Measurements from ENCODE around the gene ZNF107. TPM values are rescaled to one million over a fixed set of nuclear protein-coding genes. Genes with fewer than 3 reads are reported as not detected.

ZNF107 gene
- total and polyA plus RNA-seq, 5 donors from 2014 or later = 6.0 to 13.0 (median 7.5) TPM

- ATAC-seq (ENCODE audit: low read depth in 2 of 2) = no peak
Observed at GRCh38 chr7:64666663-64667050, 724 bp downstream of the ZNF107 start.

DNA sequence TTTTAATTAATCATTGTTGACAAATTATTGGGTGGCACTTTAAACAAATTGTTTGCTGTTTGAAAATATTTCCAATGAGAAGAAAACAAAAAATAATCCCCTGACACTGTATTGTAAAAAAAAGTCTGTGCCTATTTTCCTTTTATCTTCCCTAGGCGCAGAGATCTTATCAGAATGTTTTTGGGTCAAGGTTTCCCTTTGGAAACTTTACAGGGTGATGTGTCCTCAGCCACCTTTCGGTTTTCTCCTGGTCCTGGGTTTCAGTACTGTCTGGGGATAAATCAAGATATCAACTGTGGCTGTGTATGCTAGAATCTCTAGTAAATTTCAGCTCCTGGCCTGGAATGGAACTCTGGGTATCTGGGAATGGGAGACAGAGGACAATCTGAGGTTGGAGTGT lies 1.4 kb downstream of the ZNF107 start:
- Mint-ChIP-seq H3K27me3 (no peaks in the 10 kb centered on the region), H3K4me1 (peaks cover 22 to 76% (median 45%) of the 10 kb centered on the region in 4 donors), H3K36me3 (peaks cover 29% of the 10 kb centered on the region), H3K9me3 (peaks cover 0 to 13% (median 7%) of the 10 kb centered on the region in 7 donors), H3K27ac (peak overlapping the region; percentile 98), H3K4me3 (peak overlapping the region; percentile 97 to 99 (median 98))
- DNase-seq (no peak), ATAC-seq (ENCODE audit: low read depth in 2 of 2) (no peak)
- H3K4me1 ChIP-seq (ENCODE audit: control insufficient read depth, insufficient read depth, low read length, poor library complexity, severe bottlenecking) = peaks cover 23% of the 10 kb centered on the region
- H3K27me3 ChIP-seq (ENCODE audit: control insufficient read depth, insufficient read depth, low read length) = no peaks in the 10 kb centered on the region
- peaks cover 8 to 14% of the 10 kb centered on the region in 2 experiments for H3K9me3 ChIP-seq (ENCODE audit: control insufficient read depth in 2 of 2, low read length in 2 of 2)
- peaks cover 33% of the 10 kb centered on the region for H3K36me3 ChIP-seq (ENCODE audit: control insufficient read depth, insufficient read depth, low read length)
- H3K27ac ChIP-seq (ENCODE audit: insufficient read depth, low read length, poor library complexity, severe bottlenecking) = peak overlapping the region; percentile 87
- peak overlapping the region; percentile 94 for H3K4me3 ChIP-seq (ENCODE audit: low read depth, low read length)

More at GRCh38 chr7:64666663-64667050, 724 bp downstream of the ZNF107 start:
- Mint-ChIP-seq H3K36me3 (peaks cover 27% of the 10 kb centered on the region), H3K4me1 (peaks cover 22 to 74% (median 46%) of the 10 kb centered on the region in 4 donors), H3K4me3 (peak overlapping the region; percentile 97 to 99 (median 98)), H3K27me3 (no peaks in the 10 kb centered on the region), H3K9me3 (peaks cover 0 to 14% (median 7%) of the 10 kb centered on the region in 7 donors), H3K27ac (peak overlapping the region; percentile 98)
- H3K27me3 ChIP-seq (ENCODE audit: control insufficient read depth, insufficient read depth, low read length) = no peaks in the 10 kb centered on the region
- H3K4me3 ChIP-seq (ENCODE audit: low read depth, low read length) = peak overlapping the region; percentile 94
- no peak for DNase-seq
- peaks cover 23% of the 10 kb centered on the region for H3K4me1 ChIP-seq (ENCODE audit: control insufficient read depth, insufficient read depth, low read length, poor library complexity, severe bottlenecking)
- H3K27ac ChIP-seq (ENCODE audit: insufficient read depth, low read length, poor library complexity, severe bottlenecking) = peak overlapping the region; percentile 87
- H3K36me3 ChIP-seq (ENCODE audit: control insufficient read depth, insufficient read depth, low read length) = peaks cover 28% of the 10 kb centered on the region
- H3K9me3 ChIP-seq (ENCODE audit: control insufficient read depth in 2 of 2, low read length in 2 of 2) = peaks cover 6 to 13% of the 10 kb centered on the region in 2 experiments

- Mint-ChIP-seq H3K9me3 (peaks cover 5 to 30% (median 9%) of the 10 kb centered on the region in 7 donors), H3K27ac (no peak overlapping the region), H3K4me3 (peak overlapping the region in 2 of 4 donors; percentile 4 to 8), H3K27me3 (peaks cover 5% of the 10 kb centered on the region), H3K4me1 (peaks cover 43 to 84% (median 60%) of the 10 kb centered on the region in 4 donors), H3K36me3 (peaks cover 53% of the 10 kb centered on the region)
- Histone ChIP-seq H3K9me3 (ENCODE audit: control insufficient read depth in 2 of 2, low read length in 2 of 2) (peaks cover 32 to 51% of the 10 kb centered on the region in 2 experiments), H3K27me3 (ENCODE audit: control insufficient read depth, insufficient read depth, low read length) (no peaks in the 10 kb centered on the region), H3K4me3 (ENCODE audit: low read depth, low read length) (no peak overlapping the region), H3K27ac (ENCODE audit: insufficient read depth, low read length, poor library complexity, severe bottlenecking) (no peak overlapping the region), H3K4me1 (ENCODE audit: control insufficient read depth, insufficient read depth, low read length, poor library complexity, severe bottlenecking) (peaks cover 6% of the 10 kb centered on the region), H3K36me3 (ENCODE audit: control insufficient read depth, insufficient read depth, low read length) (peaks cover 39% of the 10 kb centered on the region)
- no peak for ATAC-seq (ENCODE audit: low read depth in 2 of 2)
- no peak for DNase-seq
Observed at GRCh38 chr7:64672414-64672813, 6.5 kb downstream of the ZNF107 start.

GRCh38 chr7:64685091-64685490 lies 19.2 kb downstream of the ZNF107 start:
- H3K9me3 Mint-ChIP-seq = peaks cover 5 to 34% (median 20%) of the 10 kb centered on the region in 7 donors
- Histone ChIP-seq H3K27me3 (ENCODE audit: control insufficient read depth, insufficient read depth, low read length) (no peaks in the 10 kb centered on the region), H3K36me3 (ENCODE audit: control insufficient read depth, insufficient read depth, low read length) (peaks cover 87% of the 10 kb centered on the region), H3K4me1 (ENCODE audit: control insufficient read depth, insufficient read depth, low read length, poor library complexity, severe bottlenecking) (no peaks in the 10 kb centered on the region), H3K4me3 (ENCODE audit: low read depth, low read length) (no peak overlapping the region), H3K9me3 (ENCODE audit: control insufficient read depth in 2 of 2, low read length in 2 of 2) (peaks cover 60 to 92% of the 10 kb centered on the region in 2 experiments), H3K27ac (ENCODE audit: insufficient read depth, low read length, poor library complexity, severe bottlenecking) (no peak overlapping the region)
- DNase-seq (no peak), ATAC-seq (ENCODE audit: low read depth in 2 of 2) (no peak)
- H3K27ac Mint-ChIP-seq = peak overlapping the region in 1 of 3 donors; percentile 74
- peaks cover 10 to 51% (median 33%) of the 10 kb centered on the region in 4 donors for H3K4me1 Mint-ChIP-seq
- no peaks in the 10 kb centered on the region for H3K27me3 Mint-ChIP-seq
- H3K4me3 Mint-ChIP-seq = peak overlapping the region in 1 of 4 donors; percentile 33
- H3K36me3 Mint-ChIP-seq = peaks cover 15% of the 10 kb centered on the region

DNA sequence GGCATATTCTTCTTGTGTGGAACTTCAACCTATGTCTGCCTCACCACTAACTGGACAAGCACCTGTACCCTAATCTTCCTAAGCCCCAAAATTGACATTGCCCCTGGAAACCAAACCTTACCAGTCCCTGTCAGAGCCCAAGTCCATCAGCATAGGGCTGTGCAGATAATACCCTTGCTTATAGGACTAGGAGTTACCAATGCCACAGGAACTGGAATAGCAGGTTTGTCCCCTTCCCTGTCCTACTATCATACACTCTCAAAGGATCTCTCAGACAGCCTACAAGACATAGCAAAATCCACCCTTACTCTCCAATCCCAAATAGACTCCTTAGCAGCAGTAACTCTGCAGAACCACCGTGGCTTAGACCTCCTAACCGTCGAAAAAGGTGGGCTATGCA lies 19.8 kb downstream of the ZNF107 start:
- H3K36me3 Mint-ChIP-seq = peaks cover 15% of the 10 kb centered on the region
- no peak overlapping the region for H3K4me3 ChIP-seq (ENCODE audit: low read depth, low read length)
- no peak for ATAC-seq (ENCODE audit: low read depth in 2 of 2)
- H3K27ac ChIP-seq (ENCODE audit: insufficient read depth, low read length, poor library complexity, severe bottlenecking) = no peak overlapping the region
- H3K9me3 Mint-ChIP-seq = peaks cover 5 to 34% (median 20%) of the 10 kb centered on the region in 7 donors
- H3K4me1 ChIP-seq (ENCODE audit: control insufficient read depth, insufficient read depth, low read length, poor library complexity, severe bottlenecking) = no peaks in the 10 kb centered on the region
- H3K27ac Mint-ChIP-seq = peak overlapping the region in 2 of 3 donors; percentile 61 to 70
- H3K4me3 Mint-ChIP-seq = peak overlapping the region in 1 of 4 donors; percentile 25
- H3K9me3 ChIP-seq (ENCODE audit: control insufficient read depth in 2 of 2, low read length in 2 of 2) = peaks cover 60 to 92% of the 10 kb centered on the region in 2 experiments
- no peaks in the 10 kb centered on the region for H3K27me3 Mint-ChIP-seq
- no peaks in the 10 kb centered on the region for H3K27me3 ChIP-seq (ENCODE audit: control insufficient read depth, insufficient read depth, low read length)
- peaks cover 86% of the 10 kb centered on the region for H3K36me3 ChIP-seq (ENCODE audit: control insufficient read depth, insufficient read depth, low read length)
- DNase-seq = no peak
- peaks cover 10 to 51% (median 33%) of the 10 kb centered on the region in 4 donors for H3K4me1 Mint-ChIP-seq

- peaks cover 58 to 88% of the 10 kb centered on the region in 2 experiments for H3K9me3 ChIP-seq (ENCODE audit: control insufficient read depth in 2 of 2, low read length in 2 of 2)
- no peaks in the 10 kb centered on the region for H3K27me3 ChIP-seq (ENCODE audit: control insufficient read depth, insufficient read depth, low read length)
- ATAC-seq (ENCODE audit: low read depth in 2 of 2) = no peak
- peak overlapping the region; percentile 63 to 87 (median 87) for H3K27ac Mint-ChIP-seq
- H3K36me3 Mint-ChIP-seq = peaks cover 22% of the 10 kb centered on the region
- H3K4me3 Mint-ChIP-seq = peak overlapping the region; percentile 6 to 73 (median 32)
- DNase-seq = no peak
- H3K4me1 Mint-ChIP-seq = peaks cover 10 to 51% (median 33%) of the 10 kb centered on the region in 4 donors
- no peak overlapping the region for H3K4me3 ChIP-seq (ENCODE audit: low read depth, low read length)
- no peaks in the 10 kb centered on the region for H3K27me3 Mint-ChIP-seq
- no peaks in the 10 kb centered on the region for H3K4me1 ChIP-seq (ENCODE audit: control insufficient read depth, insufficient read depth, low read length, poor library complexity, severe bottlenecking)
- H3K36me3 ChIP-seq (ENCODE audit: control insufficient read depth, insufficient read depth, low read length) = peaks cover 86% of the 10 kb centered on the region
- H3K27ac ChIP-seq (ENCODE audit: insufficient read depth, low read length, poor library complexity, severe bottlenecking) = no peak overlapping the region
- H3K9me3 Mint-ChIP-seq = peaks cover 5 to 34% (median 20%) of the 10 kb centered on the region in 7 donors
Observed at GRCh38 chr7:64686493-64687184, 20.7 kb downstream of the ZNF107 start.

GRCh38 chr7:64687249-64687648 lies 21.3 kb downstream of the ZNF107 start:
- Mint-ChIP-seq H3K4me1 (peaks cover 10 to 57% (median 37%) of the 10 kb centered on the region in 4 donors), H3K9me3 (peaks cover 5 to 34% (median 20%) of the 10 kb centered on the region in 7 donors), H3K27ac (peak overlapping the region in 2 of 3 donors; percentile 63 to 87), H3K27me3 (no peaks in the 10 kb centered on the region), H3K4me3 (peak overlapping the region in 2 of 4 donors; percentile 6 to 41), H3K36me3 (peaks cover 28% of the 10 kb centered on the region)
- DNase-seq = no peak
- Histone ChIP-seq H3K36me3 (ENCODE audit: control insufficient read depth, insufficient read depth, low read length) (peaks cover 86% of the 10 kb centered on the region), H3K9me3 (ENCODE audit: control insufficient read depth in 2 of 2, low read length in 2 of 2) (peaks cover 52 to 82% of the 10 kb centered on the region in 2 experiments), H3K27ac (ENCODE audit: insufficient read depth, low read length, poor library complexity, severe bottlenecking) (no peak overlapping the region), H3K27me3 (ENCODE audit: control insufficient read depth, insufficient read depth, low read length) (no peaks in the 10 kb centered on the region), H3K4me1 (ENCODE audit: control insufficient read depth, insufficient read depth, low read length, poor library complexity, severe bottlenecking) (no peaks in the 10 kb centered on the region), H3K4me3 (ENCODE audit: low read depth, low read length) (no peak overlapping the region)
- ATAC-seq (ENCODE audit: low read depth in 2 of 2) = no peak

Measured in CD4-positive, CD25-positive, alpha-beta regulatory T cell (primary cell).